ENCODE measurements around the gene FDPS.

The FDPS gene

DNA sequence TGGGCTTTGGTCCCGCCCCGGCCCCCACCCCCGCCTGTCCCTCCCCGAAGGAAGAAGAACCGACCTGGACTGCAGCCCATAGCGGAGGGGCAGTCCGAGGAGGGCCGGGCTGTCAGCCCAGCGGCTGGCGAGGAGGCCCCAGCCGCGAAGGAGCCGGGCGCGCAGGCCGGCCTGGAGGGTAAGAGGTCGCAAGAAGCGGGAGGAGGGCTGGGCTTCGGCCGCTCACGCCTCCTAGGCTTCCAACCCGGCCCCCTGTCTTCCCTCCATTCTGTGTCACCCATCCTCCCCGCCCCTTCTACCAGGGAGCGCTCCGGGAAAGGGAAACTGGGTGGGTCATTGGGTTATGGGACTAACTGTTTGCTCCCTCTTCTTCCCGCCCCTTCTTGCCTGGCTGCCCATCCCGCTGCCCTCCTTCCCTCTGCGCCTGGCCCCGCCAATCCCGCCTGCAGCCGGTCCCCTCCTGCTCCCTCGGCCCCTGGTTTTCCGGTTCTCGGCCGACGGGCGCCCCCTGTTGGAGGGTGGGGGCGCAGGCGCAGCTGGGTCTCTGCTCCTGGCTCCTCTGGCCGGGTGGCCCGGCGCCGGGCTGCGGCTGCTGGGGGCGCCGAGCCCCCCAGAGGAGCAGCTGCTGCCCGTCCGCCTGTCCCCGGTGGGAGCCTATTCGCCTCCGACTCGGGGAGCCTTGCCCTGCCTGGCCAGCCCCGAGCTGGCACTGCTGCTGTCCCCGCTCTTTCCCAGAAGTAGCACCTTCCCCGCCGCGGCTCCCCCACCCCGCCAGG, 14.5 kb downstream of the FDPS start (continued):
- TF ChIP-seq, protein P1, sequence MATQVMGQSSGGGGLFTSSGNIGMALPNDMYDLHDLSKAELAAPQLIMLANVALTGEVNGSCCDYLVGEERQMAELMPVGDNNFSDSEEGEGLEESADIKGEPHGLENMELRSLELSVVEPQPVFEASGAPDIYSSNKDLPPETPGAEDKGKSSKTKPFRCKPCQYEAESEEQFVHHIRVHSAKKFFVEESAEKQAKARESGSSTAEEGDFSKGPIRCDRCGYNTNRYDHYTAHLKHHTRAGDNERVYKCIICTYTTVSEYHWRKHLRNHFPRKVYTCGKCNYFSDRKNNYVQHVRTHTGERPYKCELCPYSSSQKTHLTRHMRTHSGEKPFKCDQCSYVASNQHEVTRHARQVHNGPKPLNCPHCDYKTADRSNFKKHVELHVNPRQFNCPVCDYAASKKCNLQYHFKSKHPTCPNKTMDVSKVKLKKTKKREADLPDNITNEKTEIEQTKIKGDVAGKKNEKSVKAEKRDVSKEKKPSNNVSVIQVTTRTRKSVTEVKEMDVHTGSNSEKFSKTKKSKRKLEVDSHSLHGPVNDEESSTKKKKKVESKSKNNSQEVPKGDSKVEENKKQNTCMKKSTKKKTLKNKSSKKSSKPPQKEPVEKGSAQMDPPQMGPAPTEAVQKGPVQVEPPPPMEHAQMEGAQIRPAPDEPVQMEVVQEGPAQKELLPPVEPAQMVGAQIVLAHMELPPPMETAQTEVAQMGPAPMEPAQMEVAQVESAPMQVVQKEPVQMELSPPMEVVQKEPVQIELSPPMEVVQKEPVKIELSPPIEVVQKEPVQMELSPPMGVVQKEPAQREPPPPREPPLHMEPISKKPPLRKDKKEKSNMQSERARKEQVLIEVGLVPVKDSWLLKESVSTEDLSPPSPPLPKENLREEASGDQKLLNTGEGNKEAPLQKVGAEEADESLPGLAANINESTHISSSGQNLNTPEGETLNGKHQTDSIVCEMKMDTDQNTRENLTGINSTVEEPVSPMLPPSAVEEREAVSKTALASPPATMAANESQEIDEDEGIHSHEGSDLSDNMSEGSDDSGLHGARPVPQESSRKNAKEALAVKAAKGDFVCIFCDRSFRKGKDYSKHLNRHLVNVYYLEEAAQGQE (tag by site-specific recombination; IDR thresholded peaks at IDR 0.05): peak; percentile 36; the same call in 1 of the 2 replicates
- TF ChIP-seq ZNF654 (tag by site-specific recombination; IDR thresholded peaks at IDR 0.05; ENCODE audit: low read depth) (peak; percentile 32), KLF9 (tag by site-specific recombination; IDR thresholded peaks at IDR 0.05; ENCODE audit: low read depth) (peak; percentile 69; the same call in 1 of the 2 replicates), SP3 (tag by site-specific recombination; IDR thresholded peaks at IDR 0.05) (peak; percentile 86), WT1 (tag by site-specific recombination; IDR thresholded peaks at IDR 0.05) (peak; percentile 46; the same call in 1 of the 2 replicates), ZNF2 (tag by site-specific recombination; IDR thresholded peaks at IDR 0.05) (peak; percentile 84), ZNF324 (tag by site-specific recombination; IDR thresholded peaks at IDR 0.05) (peak; percentile 88; the same call in 1 of the 2 replicates), MZF1 (tag by site-specific recombination; IDR thresholded peaks at IDR 0.05; ENCODE audit: borderline replicate concordance) (peak; percentile 82; the same call in 1 of the 2 replicates), EGR2 (tag by site-specific recombination; IDR thresholded peaks at IDR 0.05; ENCODE audit: low read depth) (no peak), GLI2 (tag by site-specific recombination; IDR thresholded peaks at IDR 0.05; ENCODE audit: borderline replicate concordance, low read depth) (no peak), ZNF548 (tag by site-specific recombination; IDR thresholded peaks at IDR 0.05) (no peak), YY1 (tag by site-specific recombination; IDR thresholded peaks at IDR 0.05) (peak; percentile 35; the same call in 1 of the 2 replicates), KLF8 (tag by site-specific recombination; IDR thresholded peaks at IDR 0.05) (peak; percentile 49), ZNF777 (tag by site-specific recombination; IDR thresholded peaks at IDR 0.05; ENCODE audit: borderline replicate concordance) (no peak), ZNF610 (tag by site-specific recombination; IDR thresholded peaks at IDR 0.05; ENCODE audit: borderline replicate concordance) (no peak; the same call in 1 of the 2 replicates), OSR2 (tag by site-specific recombination; IDR thresholded peaks at IDR 0.05) (peak; percentile 52), ZBTB8A (tag by site-specific recombination; IDR thresholded peaks at IDR 0.05) (peak; percentile 96), SCRT2 (tag by site-specific recombination; IDR thresholded peaks at IDR 0.05) (peak; percentile 24; the same call in 1 of the 2 replicates)
- TF ChIP-seq, protein P2, sequence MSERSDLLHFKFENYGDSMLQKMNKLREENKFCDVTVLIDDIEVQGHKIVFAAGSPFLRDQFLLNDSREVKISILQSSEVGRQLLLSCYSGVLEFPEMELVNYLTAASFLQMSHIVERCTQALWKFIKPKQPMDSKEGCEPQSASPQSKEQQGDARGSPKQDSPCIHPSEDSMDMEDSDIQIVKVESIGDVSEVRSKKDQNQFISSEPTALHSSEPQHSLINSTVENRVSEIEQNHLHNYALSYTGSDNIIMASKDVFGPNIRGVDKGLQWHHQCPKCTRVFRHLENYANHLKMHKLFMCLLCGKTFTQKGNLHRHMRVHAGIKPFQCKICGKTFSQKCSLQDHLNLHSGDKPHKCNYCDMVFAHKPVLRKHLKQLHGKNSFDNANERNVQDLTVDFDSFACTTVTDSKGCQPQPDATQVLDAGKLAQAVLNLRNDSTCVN (tag by site-specific recombination; optimal IDR thresholded peaks at IDR 0.05): peak; percentile 47
- TF ChIP-seq, protein P3, sequence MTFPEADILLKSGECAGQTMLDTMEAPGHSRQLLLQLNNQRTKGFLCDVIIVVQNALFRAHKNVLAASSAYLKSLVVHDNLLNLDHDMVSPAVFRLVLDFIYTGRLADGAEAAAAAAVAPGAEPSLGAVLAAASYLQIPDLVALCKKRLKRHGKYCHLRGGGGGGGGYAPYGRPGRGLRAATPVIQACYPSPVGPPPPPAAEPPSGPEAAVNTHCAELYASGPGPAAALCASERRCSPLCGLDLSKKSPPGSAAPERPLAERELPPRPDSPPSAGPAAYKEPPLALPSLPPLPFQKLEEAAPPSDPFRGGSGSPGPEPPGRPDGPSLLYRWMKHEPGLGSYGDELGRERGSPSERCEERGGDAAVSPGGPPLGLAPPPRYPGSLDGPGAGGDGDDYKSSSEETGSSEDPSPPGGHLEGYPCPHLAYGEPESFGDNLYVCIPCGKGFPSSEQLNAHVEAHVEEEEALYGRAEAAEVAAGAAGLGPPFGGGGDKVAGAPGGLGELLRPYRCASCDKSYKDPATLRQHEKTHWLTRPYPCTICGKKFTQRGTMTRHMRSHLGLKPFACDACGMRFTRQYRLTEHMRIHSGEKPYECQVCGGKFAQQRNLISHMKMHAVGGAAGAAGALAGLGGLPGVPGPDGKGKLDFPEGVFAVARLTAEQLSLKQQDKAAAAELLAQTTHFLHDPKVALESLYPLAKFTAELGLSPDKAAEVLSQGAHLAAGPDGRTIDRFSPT (tag by site-specific recombination; IDR thresholded peaks at IDR 0.05): peak; percentile 51; the same call in 1 of the 2 replicates
- TF ChIP-seq, protein P4, sequence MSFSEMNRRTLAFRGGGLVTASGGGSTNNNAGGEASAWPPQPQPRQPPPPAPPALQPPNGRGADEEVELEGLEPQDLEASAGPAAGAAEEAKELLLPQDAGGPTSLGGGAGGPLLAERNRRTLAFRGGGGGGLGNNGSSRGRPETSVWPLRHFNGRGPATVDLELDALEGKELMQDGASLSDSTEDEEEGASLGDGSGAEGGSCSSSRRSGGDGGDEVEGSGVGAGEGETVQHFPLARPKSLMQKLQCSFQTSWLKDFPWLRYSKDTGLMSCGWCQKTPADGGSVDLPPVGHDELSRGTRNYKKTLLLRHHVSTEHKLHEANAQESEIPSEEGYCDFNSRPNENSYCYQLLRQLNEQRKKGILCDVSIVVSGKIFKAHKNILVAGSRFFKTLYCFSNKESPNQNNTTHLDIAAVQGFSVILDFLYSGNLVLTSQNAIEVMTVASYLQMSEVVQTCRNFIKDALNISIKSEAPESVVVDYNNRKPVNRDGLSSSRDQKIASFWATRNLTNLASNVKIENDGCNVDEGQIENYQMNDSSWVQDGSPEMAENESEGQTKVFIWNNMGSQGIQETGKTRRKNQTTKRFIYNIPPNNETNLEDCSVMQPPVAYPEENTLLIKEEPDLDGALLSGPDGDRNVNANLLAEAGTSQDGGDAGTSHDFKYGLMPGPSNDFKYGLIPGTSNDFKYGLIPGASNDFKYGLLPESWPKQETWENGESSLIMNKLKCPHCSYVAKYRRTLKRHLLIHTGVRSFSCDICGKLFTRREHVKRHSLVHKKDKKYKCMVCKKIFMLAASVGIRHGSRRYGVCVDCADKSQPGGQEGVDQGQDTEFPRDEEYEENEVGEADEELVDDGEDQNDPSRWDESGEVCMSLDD (tag by site-specific recombination; IDR thresholded peaks at IDR 0.05): peak; percentile 51
- TF ChIP-seq, protein P5, sequence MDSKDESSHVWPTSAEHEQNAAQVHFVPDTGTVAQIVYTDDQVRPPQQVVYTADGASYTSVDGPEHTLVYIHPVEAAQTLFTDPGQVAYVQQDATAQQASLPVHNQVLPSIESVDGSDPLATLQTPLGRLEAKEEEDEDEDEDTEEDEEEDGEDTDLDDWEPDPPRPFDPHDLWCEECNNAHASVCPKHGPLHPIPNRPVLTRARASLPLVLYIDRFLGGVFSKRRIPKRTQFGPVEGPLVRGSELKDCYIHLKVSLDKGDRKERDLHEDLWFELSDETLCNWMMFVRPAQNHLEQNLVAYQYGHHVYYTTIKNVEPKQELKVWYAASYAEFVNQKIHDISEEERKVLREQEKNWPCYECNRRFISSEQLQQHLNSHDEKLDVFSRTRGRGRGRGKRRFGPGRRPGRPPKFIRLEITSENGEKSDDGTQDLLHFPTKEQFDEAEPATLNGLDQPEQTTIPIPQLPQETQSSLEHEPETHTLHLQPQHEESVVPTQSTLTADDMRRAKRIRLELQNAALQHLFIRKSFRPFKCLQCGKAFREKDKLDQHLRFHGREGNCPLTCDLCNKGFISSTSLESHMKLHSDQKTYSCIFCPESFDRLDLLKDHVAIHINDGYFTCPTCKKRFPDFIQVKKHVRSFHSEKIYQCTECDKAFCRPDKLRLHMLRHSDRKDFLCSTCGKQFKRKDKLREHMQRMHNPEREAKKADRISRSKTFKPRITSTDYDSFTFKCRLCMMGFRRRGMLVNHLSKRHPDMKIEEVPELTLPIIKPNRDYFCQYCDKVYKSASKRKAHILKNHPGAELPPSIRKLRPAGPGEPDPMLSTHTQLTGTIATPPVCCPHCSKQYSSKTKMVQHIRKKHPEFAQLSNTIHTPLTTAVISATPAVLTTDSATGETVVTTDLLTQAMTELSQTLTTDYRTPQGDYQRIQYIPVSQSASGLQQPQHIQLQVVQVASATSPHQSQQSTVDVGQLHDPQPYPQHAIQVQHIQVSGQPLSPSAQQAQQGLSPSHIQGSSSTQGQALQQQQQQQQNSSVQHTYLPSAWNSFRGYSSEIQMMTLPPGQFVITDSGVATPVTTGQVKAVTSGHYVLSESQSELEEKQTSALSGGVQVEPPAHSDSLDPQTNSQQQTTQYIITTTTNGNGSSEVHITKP (tag by site-specific recombination; IDR thresholded peaks at IDR 0.05): no peak; the same call in none of the 2 replicates
- TF ChIP-seq, protein P6, sequence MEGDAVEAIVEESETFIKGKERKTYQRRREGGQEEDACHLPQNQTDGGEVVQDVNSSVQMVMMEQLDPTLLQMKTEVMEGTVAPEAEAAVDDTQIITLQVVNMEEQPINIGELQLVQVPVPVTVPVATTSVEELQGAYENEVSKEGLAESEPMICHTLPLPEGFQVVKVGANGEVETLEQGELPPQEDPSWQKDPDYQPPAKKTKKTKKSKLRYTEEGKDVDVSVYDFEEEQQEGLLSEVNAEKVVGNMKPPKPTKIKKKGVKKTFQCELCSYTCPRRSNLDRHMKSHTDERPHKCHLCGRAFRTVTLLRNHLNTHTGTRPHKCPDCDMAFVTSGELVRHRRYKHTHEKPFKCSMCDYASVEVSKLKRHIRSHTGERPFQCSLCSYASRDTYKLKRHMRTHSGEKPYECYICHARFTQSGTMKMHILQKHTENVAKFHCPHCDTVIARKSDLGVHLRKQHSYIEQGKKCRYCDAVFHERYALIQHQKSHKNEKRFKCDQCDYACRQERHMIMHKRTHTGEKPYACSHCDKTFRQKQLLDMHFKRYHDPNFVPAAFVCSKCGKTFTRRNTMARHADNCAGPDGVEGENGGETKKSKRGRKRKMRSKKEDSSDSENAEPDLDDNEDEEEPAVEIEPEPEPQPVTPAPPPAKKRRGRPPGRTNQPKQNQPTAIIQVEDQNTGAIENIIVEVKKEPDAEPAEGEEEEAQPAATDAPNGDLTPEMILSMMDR (tag by site-specific recombination; IDR thresholded peaks at IDR 0.05): peak; percentile 97

Measured in HEK293 (cell line).